Hepatocyte (in vitro differentiated cells): Measurements from ENCODE around the gene SEMA5B. TPM values are rescaled to one million over a fixed set of nuclear protein-coding genes. Genes with fewer than 3 reads are reported as not detected.

ENCODE experiments used
- DNase-seq: peaks from one replicate; pipeline ENCODE4 v3.0.0-alpha.2; 2016; ENCODE audit warnings: low spot score
- H2AFZ ChIP-seq: fragments of 200-600 bp; sonication (generic); 2 replicates; pipeline ENCODE4 v1.6.0; 2016; ENCODE audit warnings: antibody characterized with exemption, mild to moderate bottlenecking
- H3K27ac ChIP-seq: fragments of 200-600 bp; sonication (generic); 2 replicates; pipeline ENCODE4 v1.5.1; 2016; ENCODE audit warnings: mild to moderate bottlenecking
- H3K27me3 ChIP-seq: fragments of 200-600 bp; sonication (generic); 2 replicates; pipeline ENCODE4 v1.6.1; 2016
- H3K36me3 ChIP-seq: fragments of 200-600 bp; sonication (generic); replicated peaks from 2 replicates; pipeline ENCODE4 v1.5.1; 2016; ENCODE audit warnings: low read depth; ENCODE audit not compliant: insufficient read depth
- H3K4me1 ChIP-seq: fragments of 200-600 bp; sonication (generic); 2 replicates; pipeline ENCODE4 v1.5.1; 2016; ENCODE audit warnings: mild to moderate bottlenecking, moderate library complexity; ENCODE audit not compliant: insufficient read depth
- H3K4me2 ChIP-seq: fragments of 200-600 bp; sonication (generic); 2 replicates; pipeline ENCODE4 v1.6.0; 2016
- H3K4me3 ChIP-seq: fragments of 200-600 bp; sonication (generic); 2 replicates; pipeline ENCODE4 v1.5.1; 2016; ENCODE audit warnings: mild to moderate bottlenecking
- H3K79me2 ChIP-seq: fragments of 200-600 bp; sonication (generic); 2 replicates; pipeline ENCODE4 v1.6.0; 2017; ENCODE audit warnings: mild to moderate bottlenecking
- H3K9me2 ChIP-seq: fragments of 200-600 bp; sonication (generic); replicated peaks from 2 replicates; pipeline ENCODE4 v1.6.0; 2017; ENCODE audit warnings: mild to moderate bottlenecking; ENCODE audit not compliant: insufficient read depth
- H3K9me3 ChIP-seq: fragments of 200-600 bp; sonication (generic); 2 replicates; pipeline ENCODE4 v1.5.1; 2016; ENCODE audit warnings: low read depth, mild to moderate bottlenecking
- H4K20me1 ChIP-seq: fragments of 200-600 bp; sonication (generic); 2 replicates; pipeline ENCODE4 v1.6.0; 2016; ENCODE audit warnings: mild to moderate bottlenecking; ENCODE audit not compliant: insufficient read depth, poor library complexity, severe bottlenecking
- CTCF ChIP-seq: fragments of 200-600 bp; sonication (generic); IDR thresholded peaks from 2 replicates; pipeline ENCODE4 v1.5.1; 2016; ENCODE audit warnings: antibody characterized with exemption, mild to moderate bottlenecking; ENCODE audit not compliant: poor library complexity
- EZH2 ChIP-seq: fragments of 200-600 bp; sonication (generic); IDR thresholded peaks from 2 replicates; pipeline ENCODE4 v1.6.1; 2016; ENCODE audit warnings: antibody characterized with exemption, mild to moderate bottlenecking, borderline replicate concordance
- EZH2phosphoT487 ChIP-seq: fragments of 200-600 bp; sonication (generic); IDR thresholded peaks from one replicate; pipeline ENCODE4 v1.6.1; 2018; ENCODE audit warnings: antibody characterized with exemption, mild to moderate bottlenecking, low read depth, moderate library complexity; ENCODE audit not compliant: unreplicated experiment, severe bottlenecking
- WGBS: methylation state at CpG from one replicate; pipeline ENCODE4 v1.1.6; 2016; ENCODE audit warnings: low lambda C conversion rate; ENCODE audit errors: missing lambda C conversion rate; 5-methylcytosine and 5-hydroxymethylcytosine counted together
- polyA plus RNA-seq: library from polyadenylated mRNA; unstranded; fragments of >200 nt; fragmentation: Nextera tagmentation; extraction: Ambion mirVana; gene quantifications from 2 replicates; pipeline ENCODE4 v1.2.1, GENCODE V29; 2016
- total RNA-seq: library from RNA; depleted of rRNA; stranded (reverse); fragments of >200 nt; gene quantifications from 2 replicates; pipeline ENCODE4 v1.2.3, GENCODE V29; 2014

Gene SEMA5B
- total and polyA plus RNA-seq, 2 experiments from 2014 or later, result 1.4 to 4.2 TPM

GRCh38 chr3:123055352-123055751, 27.8 kb upstream of the SEMA5B start:
- H3K27ac ChIP-seq, result no peak overlapping the region
- H3K79me2 ChIP-seq, result no peaks in the 10 kb centered on the region
- no peaks in the 10 kb centered on the region for H3K4me1 ChIP-seq
- no peaks in the 10 kb centered on the region for H3K9me3 ChIP-seq
- TF ChIP-seq CTCF, result no peak
- TF ChIP-seq EZH2phosphoT487, result no peak
- no peak for TF ChIP-seq EZH2
- H3K4me3 ChIP-seq, result no peak overlapping the region
- 62% methylated on average over 5 of the region's 5 CpGs for WGBS
- no peak overlapping the region for H3K4me2 ChIP-seq
- no peaks in the 10 kb centered on the region for H3K9me2 ChIP-seq
- no peaks in the 10 kb centered on the region for H3K27me3 ChIP-seq
- H2AFZ ChIP-seq, result no peak overlapping the region
- no peak for DNase-seq
- H3K36me3 ChIP-seq, result no peaks in the 10 kb centered on the region
- H4K20me1 ChIP-seq, result no peaks in the 10 kb centered on the region

DNA sequence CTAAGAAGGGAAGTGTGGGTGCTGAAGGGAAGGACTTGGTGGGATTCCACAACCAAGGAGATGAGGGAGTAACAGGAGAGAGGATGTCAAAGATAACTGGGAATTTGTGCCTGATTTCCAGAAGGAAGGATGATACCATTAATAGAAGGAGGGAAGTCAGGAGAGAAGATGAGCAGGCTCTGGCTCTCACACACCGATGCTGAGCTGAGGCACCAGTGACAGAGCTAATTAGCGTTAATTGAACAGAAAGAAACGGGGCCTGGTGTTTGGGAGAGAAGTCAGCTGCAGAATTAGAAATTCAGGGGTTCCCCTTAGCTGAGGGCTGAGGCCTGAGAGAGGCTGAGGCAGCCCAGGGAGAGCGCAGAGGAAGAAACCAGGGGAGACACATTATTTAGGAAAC, 27.4 kb upstream of the SEMA5B start:
- no peak overlapping the region for H3K27ac ChIP-seq
- H3K4me2 ChIP-seq, result no peak overlapping the region
- no peaks in the 10 kb centered on the region for H3K9me3 ChIP-seq
- H3K79me2 ChIP-seq, result no peaks in the 10 kb centered on the region
- H3K4me1 ChIP-seq, result no peaks in the 10 kb centered on the region
- H4K20me1 ChIP-seq, result no peaks in the 10 kb centered on the region
- no peaks in the 10 kb centered on the region for H3K36me3 ChIP-seq
- no peaks in the 10 kb centered on the region for H3K27me3 ChIP-seq
- DNase-seq, result no peak
- WGBS, result 66% methylated on average over 4 of the region's 4 CpGs
- no peak for TF ChIP-seq CTCF
- TF ChIP-seq EZH2, result no peak
- no peak for TF ChIP-seq EZH2phosphoT487
- no peaks in the 10 kb centered on the region for H3K9me2 ChIP-seq
- H3K4me3 ChIP-seq, result no peak overlapping the region
- no peak overlapping the region for H2AFZ ChIP-seq

- Histone ChIP-seq H3K4me1 (no peaks in the 10 kb centered on the region), H3K4me2 (no peak overlapping the region), H3K36me3 (no peaks in the 10 kb centered on the region), H3K4me3 (no peak overlapping the region), H4K20me1 (no peaks in the 10 kb centered on the region), H3K9me2 (no peaks in the 10 kb centered on the region), H2AFZ (no peak overlapping the region), H3K9me3 (no peaks in the 10 kb centered on the region), H3K27ac (no peak overlapping the region), H3K79me2 (no peaks in the 10 kb centered on the region), H3K27me3 (no peaks in the 10 kb centered on the region)
- TF ChIP-seq EZH2phosphoT487, result no peak
- TF ChIP-seq CTCF, result no peak
- no peak for TF ChIP-seq EZH2
- DNase-seq, result no peak
- 77% methylated on average over 5 of the region's 5 CpGs for WGBS
These were observed 26.7 kb upstream of the SEMA5B start for GRCh38 chr3:123054109-123054778.
